ENCODE results near the gene KRTAP11-1. TPM values are rescaled to one million over a fixed set of nuclear protein-coding genes. Genes with fewer than 3 reads are reported as not detected.

Gene KRTAP11-1
- total RNA-seq, 1 experiment from 2014 or later = not detected

- intact Hi-C loops (cut with micrococcal nuclease; ENCODE audit: unreplicated experiment) = no loop called here
- CTCF ChIA-PET = no interaction called here
These were observed 38.4 kb downstream of the KRTAP11-1 start for GRCh38 chr21:30842990-30843389.

GRCh38 chr21:30839304-30839703, 42.1 kb downstream of the KRTAP11-1 start:
- Histone ChIP-seq H3K4me3 (ENCODE audit: low read depth, low read length, poor library complexity, severe bottlenecking) (no peak overlapping the region), H3K27ac (ENCODE audit: low read depth, low read length, poor library complexity, severe bottlenecking) (no peak overlapping the region), H3K4me1 (ENCODE audit: insufficient read depth, low read length, poor library complexity, severe bottlenecking) (no peaks in the 10 kb centered on the region), H3K27me3 (replicated peaks; ENCODE audit: insufficient read depth, low read depth, low read length, poor library complexity) (peaks cover 24% of the 10 kb centered on the region), H3K36me3 (ENCODE audit: insufficient read depth, low read length, poor library complexity, severe bottlenecking) (no peaks in the 10 kb centered on the region), H3K9me3 (ENCODE audit: low read depth, low read length, poor library complexity, severe bottlenecking) (no peaks in the 10 kb centered on the region)
- CTCF ChIA-PET = no interaction called here
- BruUV-seq (replicated peaks) = no TSS peak
- intact Hi-C loops (cut with micrococcal nuclease; ENCODE audit: unreplicated experiment) = no loop called here
- POLR2A ChIA-PET (ENCODE audit: low non-redundant PET) = no interaction called here
- TF ChIP-seq EZH2 (IDR thresholded peaks at IDR 0.05; ENCODE audit: borderline replicate concordance, low read depth, low read length, poor library complexity, severe bottlenecking) (no peak), CTCF (conservative IDR thresholded peaks at IDR 0.05; ENCODE audit: low read depth, low read length) (peak; percentile 51)
- peak; percentile 30 for DNase-seq (ENCODE audit: low spot score)

More at GRCh38 chr21:30842990-30843389, 38.4 kb downstream of the KRTAP11-1 start:
- POLR2A ChIA-PET (ENCODE audit: low non-redundant PET) = no interaction called here
- Histone ChIP-seq H3K4me1 (ENCODE audit: insufficient read depth, low read length, poor library complexity, severe bottlenecking) (no peaks in the 10 kb centered on the region), H3K27me3 (replicated peaks; ENCODE audit: insufficient read depth, low read depth, low read length, poor library complexity) (peaks cover 12% of the 10 kb centered on the region), H3K9me3 (ENCODE audit: low read depth, low read length, poor library complexity, severe bottlenecking) (no peaks in the 10 kb centered on the region), H3K4me3 (ENCODE audit: low read depth, low read length, poor library complexity, severe bottlenecking) (no peak overlapping the region), H3K27ac (ENCODE audit: low read depth, low read length, poor library complexity, severe bottlenecking) (no peak overlapping the region), H3K36me3 (ENCODE audit: insufficient read depth, low read length, poor library complexity, severe bottlenecking) (no peaks in the 10 kb centered on the region)
- DNase-seq (ENCODE audit: low spot score) = no peak
- no TSS peak for BruUV-seq (replicated peaks)
- TF ChIP-seq EZH2 (IDR thresholded peaks at IDR 0.05; ENCODE audit: borderline replicate concordance, low read depth, low read length, poor library complexity, severe bottlenecking) (no peak), CTCF (conservative IDR thresholded peaks at IDR 0.05; ENCODE audit: low read depth, low read length) (no peak)

- H3K4me3 ChIP-seq (ENCODE audit: low read depth, low read length, poor library complexity, severe bottlenecking) = no peak overlapping the region
These were observed 42.8 kb downstream of the KRTAP11-1 start for GRCh38 chr21:30838536-30838935.

More at GRCh38 chr21:30838536-30838935, 42.8 kb downstream of the KRTAP11-1 start:
- no TSS peak for BruUV-seq (replicated peaks)
- TF ChIP-seq EZH2 (IDR thresholded peaks at IDR 0.05; ENCODE audit: borderline replicate concordance, low read depth, low read length, poor library complexity, severe bottlenecking) = no peak
- TF ChIP-seq CTCF (conservative IDR thresholded peaks at IDR 0.05; ENCODE audit: low read depth, low read length) = no peak
- ChIA-PET POLR2A (ENCODE audit: low non-redundant PET) (no interaction called here), CTCF (no interaction called here)
- H3K27me3 ChIP-seq (replicated peaks; ENCODE audit: insufficient read depth, low read depth, low read length, poor library complexity) = peaks cover 25% of the 10 kb centered on the region
- H3K27ac ChIP-seq (ENCODE audit: low read depth, low read length, poor library complexity, severe bottlenecking) = no peak overlapping the region
- no peaks in the 10 kb centered on the region for H3K36me3 ChIP-seq (ENCODE audit: insufficient read depth, low read length, poor library complexity, severe bottlenecking)
- no peak for DNase-seq (ENCODE audit: low spot score)
- H3K9me3 ChIP-seq (ENCODE audit: low read depth, low read length, poor library complexity, severe bottlenecking) = no peaks in the 10 kb centered on the region
- no peaks in the 10 kb centered on the region for H3K4me1 ChIP-seq (ENCODE audit: insufficient read depth, low read length, poor library complexity, severe bottlenecking)
- intact Hi-C loops (cut with micrococcal nuclease; ENCODE audit: unreplicated experiment) = no loop called here

Measured in A673 (cell line).